ENCODE data around the gene SPINT2.
"Not testable (repeated sequence)": the region's sequence is repeated elsewhere in the genome, so short reads cannot be mapped to it uniquely, and the experiment has no call there.

SPINT2 gene

GRCh38 chr19:38250821-38251563 lies 13.4 kb upstream of the SPINT2 start:
- no peak for TF ChIP-seq CTCF (IDR thresholded peaks at IDR 0.05; ENCODE audit: low read depth, low read length, missing control alignments)
- no peak for DNase-seq (ENCODE audit: low read depth)
- H3K4me3 ChIP-seq (ENCODE audit: low read depth, low read length), result no peak overlapping the region

- DNase-seq (ENCODE audit: low read depth), result no peak
- H3K4me3 ChIP-seq (ENCODE audit: low read depth, low read length), result no peak overlapping the region
- no peak for TF ChIP-seq CTCF (IDR thresholded peaks at IDR 0.05; ENCODE audit: low read depth, low read length, missing control alignments)
These were observed 12.8 kb upstream of the SPINT2 start for GRCh38 chr19:38251564-38252051.

GRCh38 chr19:38252385-38252784 lies 12.0 kb upstream of the SPINT2 start:
- H3K4me3 ChIP-seq (ENCODE audit: low read depth, low read length), result no peak overlapping the region
- no peak for DNase-seq (ENCODE audit: low read depth)
- no peak for TF ChIP-seq CTCF (IDR thresholded peaks at IDR 0.05; ENCODE audit: low read depth, low read length, missing control alignments)

DNA sequence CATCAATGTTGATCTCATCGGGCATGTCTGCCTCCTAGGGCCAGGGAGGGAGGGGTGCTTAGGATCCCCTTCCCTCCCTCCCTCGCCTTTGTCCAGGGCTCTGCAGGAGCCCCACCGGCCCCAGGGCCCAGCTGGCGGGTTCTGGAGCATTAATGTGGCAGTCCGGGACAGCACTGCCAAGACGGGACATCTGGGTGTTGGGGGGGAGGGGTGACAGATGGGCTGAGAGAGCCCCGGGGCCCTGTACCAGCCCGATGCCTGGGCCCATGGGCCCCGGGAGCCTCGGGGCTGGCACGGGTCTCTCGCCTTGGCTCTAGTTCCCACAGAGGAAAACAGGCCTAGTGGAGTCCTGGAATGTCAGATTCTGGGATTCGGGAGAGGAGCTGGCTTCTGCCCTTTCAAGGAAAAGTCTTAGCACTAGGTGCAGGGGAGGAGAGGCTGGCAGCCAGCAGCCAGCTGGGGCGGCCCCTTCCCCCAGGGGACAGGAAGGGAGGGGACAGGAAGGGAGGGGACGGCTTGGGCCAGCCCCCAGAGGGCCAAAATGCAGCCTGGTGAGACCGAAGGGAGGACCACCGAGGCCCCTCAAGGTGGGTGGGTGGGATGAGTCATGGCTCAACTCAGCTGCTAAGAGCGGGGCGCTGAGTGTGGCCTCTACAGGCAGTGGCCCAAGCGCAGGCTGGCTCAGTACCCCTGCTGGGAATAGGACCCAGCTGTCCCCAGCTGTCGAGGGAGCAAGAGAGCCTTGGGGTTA lies 11.3 kb upstream of the SPINT2 start:
- DNase-seq (ENCODE audit: low read depth), result no peak

GRCh38 chr19:38253788-38254187 lies 10.6 kb upstream of the SPINT2 start:
- DNase-seq (ENCODE audit: low read depth), result no peak
- H3K4me3 ChIP-seq (ENCODE audit: low read depth, low read length), result no peak overlapping the region
- TF ChIP-seq CTCF (IDR thresholded peaks at IDR 0.05; ENCODE audit: low read depth, low read length, missing control alignments), result no peak

More for the DNA sequence above, 11.3 kb upstream of the SPINT2 start:
- no peak overlapping the region for H3K4me3 ChIP-seq (ENCODE audit: low read depth, low read length)
- TF ChIP-seq CTCF (IDR thresholded peaks at IDR 0.05; ENCODE audit: low read depth, low read length, missing control alignments), result no peak

GRCh38 chr19:38255383-38256014 lies 8.9 kb upstream of the SPINT2 start:
- no peak overlapping the region for H3K4me3 ChIP-seq (ENCODE audit: low read depth, low read length)

DNA sequence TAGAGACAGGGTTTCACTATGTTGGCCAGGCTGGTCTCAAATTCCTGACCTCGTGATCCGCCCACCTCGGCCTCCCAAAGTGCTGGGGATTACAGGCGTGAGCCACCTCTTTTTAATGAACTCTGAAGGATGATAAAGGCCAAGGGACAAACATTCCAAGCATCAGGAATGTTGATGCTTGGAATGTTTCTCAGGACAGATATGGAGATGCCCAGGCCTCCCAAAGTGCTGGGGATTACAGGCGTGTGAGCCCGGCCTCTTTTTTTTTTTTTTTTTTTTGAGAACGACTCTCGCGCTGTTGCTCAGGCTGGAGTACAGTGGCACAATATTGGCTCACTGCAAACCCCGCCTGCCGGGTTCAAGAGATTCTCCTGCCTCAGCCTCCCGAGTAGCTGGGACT lies 2.4 kb upstream of the SPINT2 start:
- not testable (repeated sequence) for DNase-seq (ENCODE audit: low read depth); H3K4me3 ChIP-seq (ENCODE audit: low read depth, low read length)

More at GRCh38 chr19:38255383-38256014, 8.9 kb upstream of the SPINT2 start:
- no peak for DNase-seq (ENCODE audit: low read depth)
- no peak for TF ChIP-seq CTCF (IDR thresholded peaks at IDR 0.05; ENCODE audit: low read depth, low read length, missing control alignments)
